OCI-LY3 (cell line): ENCODE data around the gene CDK15.

ENCODE experiments used
- H2AFZ ChIP-seq: fragments of 200-600, 300-600 bp; shearing (Covaris generic); 2 replicates; pipeline ENCODE4 v1.6.0; 2014; ENCODE audit warnings: antibody characterized with exemption, low read depth, low read length
- H3K27ac ChIP-seq: fragments of 200-600, 300-600 bp; sonication (generic); 2 replicates; pipeline ENCODE4 v1.5.1; 2014; ENCODE audit warnings: mild to moderate bottlenecking, low read length, moderate library complexity, mixed read lengths
- H3K27me3 ChIP-seq: fragments of 200-600, 300-600 bp; sonication (generic); 2 replicates; pipeline ENCODE4 v1.6.1; 2014; ENCODE audit warnings: low read depth, low read length, mixed read lengths
- H3K36me3 ChIP-seq: fragments of 200-600, 300-600 bp; sonication (generic); replicated peaks from 2 replicates; pipeline ENCODE3; 2014; ENCODE audit warnings: low read depth, low read length, mixed read lengths
- H3K4me1 ChIP-seq: fragments of 300-600, 200-600 bp; sonication (generic); 2 replicates; pipeline ENCODE4 v1.6.1; 2014; ENCODE audit warnings: low read length, mixed read lengths
- H3K4me2 ChIP-seq: fragments of 200-600, 300-600 bp; sonication (generic); 2 replicates; pipeline ENCODE4 v1.6.1; 2014; ENCODE audit warnings: low read length, mixed read lengths
- H3K4me3 ChIP-seq: fragments of 300-600, 200-600 bp; sonication (generic); 2 replicates; pipeline ENCODE4 v1.5.1; 2014; ENCODE audit warnings: antibody characterized with exemption, mild to moderate bottlenecking, low read length, moderate library complexity
- H3K79me2 ChIP-seq: fragments of 300-600, 200-600 bp; shearing (Covaris generic); 2 replicates; pipeline ENCODE4 v1.6.1; 2014; ENCODE audit warnings: mild to moderate bottlenecking, low read length, mixed read lengths
- H3K9ac ChIP-seq: fragments of 300-600, 200-600 bp; shearing (Covaris generic); 2 replicates; pipeline ENCODE4 v1.6.0; 2014; ENCODE audit warnings: mild to moderate bottlenecking, low read length, moderate library complexity
- H3K9me3 ChIP-seq: fragments of 200-600, 300-600 bp; shearing (Covaris generic); 2 replicates; pipeline ENCODE4 v1.6.1; 2014; ENCODE audit warnings: low read length, mixed read lengths; ENCODE audit not compliant: insufficient read depth
- H4K20me1 ChIP-seq: fragments of 200-600, 300-600 bp; sonication (generic); 2 replicates; pipeline ENCODE4 v1.6.1; 2016; ENCODE audit warnings: low read length, mixed read lengths; ENCODE audit not compliant: insufficient read depth
- CTCF ChIP-seq: fragments of 200-600, 300-600 bp; sonication (generic); IDR thresholded peaks from 2 replicates; pipeline ENCODE4 v1.5.1; 2014; ENCODE audit warnings: antibody characterized with exemption, low read length, low read depth
- EZH2phosphoT487 ChIP-seq: fragments of 200-600 bp; shearing (Covaris generic); IDR thresholded peaks from 2 replicates; pipeline ENCODE4 v1.6.1; 2018; ENCODE audit warnings: antibody characterized with exemption, mixed run types, low read depth

CDK15 gene

GRCh38 chr2:201773990-201774389 is 32.3 kb upstream of the CDK15 start:
- no peaks in the 10 kb centered on the region for H4K20me1 ChIP-seq
- H2AFZ ChIP-seq = no peak overlapping the region
- H3K4me3 ChIP-seq = no peak overlapping the region
- no peaks in the 10 kb centered on the region for H3K27me3 ChIP-seq
- H3K79me2 ChIP-seq = no peaks in the 10 kb centered on the region; the same call in 1 of the 2 replicates
- H3K9me3 ChIP-seq = no peaks in the 10 kb centered on the region
- no peak overlapping the region for H3K9ac ChIP-seq
- no peak overlapping the region for H3K4me2 ChIP-seq
- no peak overlapping the region for H3K27ac ChIP-seq
- H3K36me3 ChIP-seq = no peaks in the 10 kb centered on the region
- TF ChIP-seq CTCF = no peak
- TF ChIP-seq EZH2phosphoT487 = no peak
- no peaks in the 10 kb centered on the region for H3K4me1 ChIP-seq

GRCh38 chr2:201774546-201774945 is 31.8 kb upstream of the CDK15 start:
- H3K27me3 ChIP-seq = no peaks in the 10 kb centered on the region
- TF ChIP-seq EZH2phosphoT487 (no peak), CTCF (no peak)
- peaks cover 2% of the 10 kb centered on the region for H3K4me1 ChIP-seq
- H3K27ac ChIP-seq = no peak overlapping the region
- H3K9ac ChIP-seq = no peak overlapping the region
- no peak overlapping the region for H3K4me2 ChIP-seq
- H4K20me1 ChIP-seq = no peaks in the 10 kb centered on the region
- H3K36me3 ChIP-seq = no peaks in the 10 kb centered on the region
- H2AFZ ChIP-seq = no peak overlapping the region
- H3K4me3 ChIP-seq = no peak overlapping the region
- H3K9me3 ChIP-seq = no peaks in the 10 kb centered on the region
- peaks cover 2% of the 10 kb centered on the region; the same call in 1 of the 2 replicates for H3K79me2 ChIP-seq

GRCh38 chr2:201775326-201775725 is 31.0 kb upstream of the CDK15 start:
- Histone ChIP-seq H3K79me2 (peaks cover 10% of the 10 kb centered on the region), H4K20me1 (no peaks in the 10 kb centered on the region), H3K27me3 (no peaks in the 10 kb centered on the region), H2AFZ (no peak overlapping the region), H3K27ac (no peak overlapping the region), H3K9me3 (no peaks in the 10 kb centered on the region), H3K9ac (no peak overlapping the region), H3K4me2 (no peak overlapping the region), H3K36me3 (no peaks in the 10 kb centered on the region), H3K4me1 (peaks cover 9% of the 10 kb centered on the region), H3K4me3 (no peak overlapping the region)
- no peak for TF ChIP-seq CTCF
- no peak for TF ChIP-seq EZH2phosphoT487

GRCh38 chr2:201777043-201777442 is 29.3 kb upstream of the CDK15 start:
- Histone ChIP-seq H2AFZ (no peak overlapping the region), H3K9me3 (no peaks in the 10 kb centered on the region), H4K20me1 (no peaks in the 10 kb centered on the region), H3K4me1 (peaks cover 9% of the 10 kb centered on the region), H3K4me3 (no peak overlapping the region), H3K27ac (no peak overlapping the region), H3K4me2 (no peak overlapping the region), H3K27me3 (no peaks in the 10 kb centered on the region), H3K36me3 (no peaks in the 10 kb centered on the region), H3K79me2 (peaks cover 13% of the 10 kb centered on the region), H3K9ac (no peak overlapping the region)
- TF ChIP-seq CTCF (no peak), EZH2phosphoT487 (no peak)
